Spinal cord (tissue), 10 donors: ENCODE measurements around the gene ACOT11. TPM values are rescaled to one million over a fixed set of nuclear protein-coding genes. Genes with fewer than 3 reads are reported as not detected.
A peak's percentile ranks its signal among the peaks of the same experiment; 100 is the strongest.

ENCODE experiments used
- DNase-seq, 6 donors: peaks; one replicate each; pipeline versions ENCODE4 v3.0.0 to v3.0.0-alpha.2; 2013 to 2015; ENCODE audit warnings: low spot score in 6 of 6, low read depth in 4 of 6
- H3K27ac ChIP-seq: one replicate; pipeline ENCODE4 v1.5.1; 2013; ENCODE audit warnings: low read depth, low read length, control low read depth
- H3K27me3 ChIP-seq: one replicate; pipeline ENCODE4 v1.6.1; 2013; ENCODE audit warnings: low read length; ENCODE audit not compliant: control insufficient read depth, insufficient read depth
- H3K36me3 ChIP-seq: one replicate; pipeline ENCODE4 v1.6.1; 2013; ENCODE audit warnings: low read length; ENCODE audit not compliant: control insufficient read depth, insufficient read depth
- H3K4me1 ChIP-seq: one replicate; pipeline ENCODE4 v1.6.1; 2013; ENCODE audit warnings: low read length; ENCODE audit not compliant: control insufficient read depth, insufficient read depth
- H3K4me3 ChIP-seq: one replicate; pipeline ENCODE4 v1.5.1; 2013; ENCODE audit warnings: low read depth, low read length, control low read depth
- H3K9me3 ChIP-seq: one replicate; pipeline ENCODE4 v1.6.1; 2013; ENCODE audit warnings: low read length; ENCODE audit not compliant: control insufficient read depth, insufficient read depth
- WGBS: methylation state at CpG from one replicate; pipeline ENCODE4 v1.1.5; 2013; ENCODE audit warnings: missing lambda C conversion rate; ENCODE audit not compliant: insufficient coverage; 5-methylcytosine and 5-hydroxymethylcytosine counted together
- polyA plus RNA-seq, 2 donors: library from polyadenylated mRNA; unstranded; fragments of 120-200 nt; gene quantifications; one replicate each; pipeline ENCODE4 v1.2.1, GENCODE V29; 2013; ENCODE audit not compliant: insufficient read length in 2 of 2
- total RNA-seq, 2 donors: library from RNA; depleted of rRNA in 1 of 2; stranded (reverse); fragments of 120-200 nt in 1 of 2; fragments of >200 nt in 1 of 2; gene quantifications; one replicate each; pipeline versions ENCODE4 v1.2.3 to v1.2.4, GENCODE V29; 2013 to 2014
- donor health status: healthy.

ACOT11 gene
- total and polyA plus RNA-seq, 4 donors = 3.6 to 19.7 (median 8.2) TPM

- 87% methylated on average over 11 of the region's 13 CpGs for WGBS
- Histone ChIP-seq H3K4me1 (peaks cover 50% of the 10 kb centered on the region), H3K27ac (no peak overlapping the region), H3K4me3 (no peak overlapping the region), H3K36me3 (peaks cover 62% of the 10 kb centered on the region), H3K27me3 (no peaks in the 10 kb centered on the region), H3K9me3 (no peaks in the 10 kb centered on the region)
- no peak for DNase-seq
These were observed 56.7 kb downstream of the ACOT11 start for GRCh38 chr1:54604572-54605370.

- peak in 1 of 6 donors; percentile 12 for DNase-seq
- Histone ChIP-seq H3K27me3 (no peaks in the 10 kb centered on the region), H3K4me3 (no peak overlapping the region), H3K36me3 (peaks cover 58% of the 10 kb centered on the region), H3K9me3 (no peaks in the 10 kb centered on the region), H3K4me1 (peaks cover 38% of the 10 kb centered on the region), H3K27ac (no peak overlapping the region)
- WGBS = 90% methylated on average over 7 of the region's 9 CpGs
These were observed 58.3 kb downstream of the ACOT11 start for GRCh38 chr1:54606096-54606989.

- Histone ChIP-seq H3K36me3 (peaks cover 54% of the 10 kb centered on the region), H3K27me3 (no peaks in the 10 kb centered on the region), H3K4me1 (peaks cover 32% of the 10 kb centered on the region), H3K4me3 (no peak overlapping the region), H3K27ac (no peak overlapping the region), H3K9me3 (no peaks in the 10 kb centered on the region)
- no peak for DNase-seq
- WGBS = 91% methylated on average over 13 of the region's 13 CpGs
These were observed 58.9 kb downstream of the ACOT11 start for GRCh38 chr1:54606990-54607325.

- 70% methylated on average over 18 of the region's 19 CpGs for WGBS
- peak in 1 of 6 donors; percentile 78 for DNase-seq
These were observed 60.0 kb downstream of the ACOT11 start for GRCh38 chr1:54607821-54608565.

GRCh38 chr1:54608566-54609230 lies 60.7 kb downstream of the ACOT11 start:
- no peak overlapping the region for H3K27ac ChIP-seq

More at GRCh38 chr1:54607821-54608565, 60.0 kb downstream of the ACOT11 start:
- Histone ChIP-seq H3K27me3 (no peaks in the 10 kb centered on the region), H3K9me3 (no peaks in the 10 kb centered on the region), H3K36me3 (peaks cover 52% of the 10 kb centered on the region), H3K27ac (no peak overlapping the region), H3K4me1 (peaks cover 29% of the 10 kb centered on the region), H3K4me3 (no peak overlapping the region)

GRCh38 chr1:54609301-54609921 lies 61.4 kb downstream of the ACOT11 start:
- Histone ChIP-seq H3K27ac (no peak overlapping the region), H3K4me1 (peaks cover 29% of the 10 kb centered on the region), H3K9me3 (no peaks in the 10 kb centered on the region), H3K27me3 (no peaks in the 10 kb centered on the region), H3K4me3 (no peak overlapping the region), H3K36me3 (peaks cover 41% of the 10 kb centered on the region)
- 67% methylated on average over 16 of the region's 16 CpGs for WGBS
- no peak for DNase-seq

More at GRCh38 chr1:54608566-54609230, 60.7 kb downstream of the ACOT11 start:
- Histone ChIP-seq H3K4me3 (no peak overlapping the region), H3K36me3 (peaks cover 49% of the 10 kb centered on the region), H3K4me1 (peaks cover 29% of the 10 kb centered on the region), H3K27me3 (no peaks in the 10 kb centered on the region), H3K9me3 (no peaks in the 10 kb centered on the region)
- DNase-seq = no peak
- 76% methylated on average over 8 of the region's 9 CpGs for WGBS

GRCh38 chr1:54610048-54610447 lies 62.0 kb downstream of the ACOT11 start:
- H3K4me3 ChIP-seq = no peak overlapping the region
- 56% methylated on average over 3 of the region's 6 CpGs for WGBS
- peaks cover 2% of the 10 kb centered on the region for H3K27me3 ChIP-seq
- no peak overlapping the region for H3K27ac ChIP-seq
- peaks cover 29% of the 10 kb centered on the region for H3K4me1 ChIP-seq
- H3K9me3 ChIP-seq = no peaks in the 10 kb centered on the region
- no peak for DNase-seq
- peaks cover 35% of the 10 kb centered on the region for H3K36me3 ChIP-seq

- H3K27ac ChIP-seq = no peak overlapping the region
- no peak for DNase-seq
- H3K4me1 ChIP-seq = peaks cover 29% of the 10 kb centered on the region
- peaks cover 34% of the 10 kb centered on the region for H3K36me3 ChIP-seq
- 95% methylated on average over 6 of the region's 18 CpGs for WGBS
- H3K27me3 ChIP-seq = peaks cover 2% of the 10 kb centered on the region
- no peaks in the 10 kb centered on the region for H3K9me3 ChIP-seq
- H3K4me3 ChIP-seq = no peak overlapping the region
These were observed 62.9 kb downstream of the ACOT11 start for GRCh38 chr1:54610601-54611580.
